ENCODE measurements around the gene TNNC2. TPM values are rescaled to one million over a fixed set of nuclear protein-coding genes. Genes with fewer than 3 reads are reported as not detected.

Gene TNNC2
- total and polyA plus RNA-seq, 10 donors: 0.54 to 3.4 (median 1.4) TPM; not detected in 5

DNA sequence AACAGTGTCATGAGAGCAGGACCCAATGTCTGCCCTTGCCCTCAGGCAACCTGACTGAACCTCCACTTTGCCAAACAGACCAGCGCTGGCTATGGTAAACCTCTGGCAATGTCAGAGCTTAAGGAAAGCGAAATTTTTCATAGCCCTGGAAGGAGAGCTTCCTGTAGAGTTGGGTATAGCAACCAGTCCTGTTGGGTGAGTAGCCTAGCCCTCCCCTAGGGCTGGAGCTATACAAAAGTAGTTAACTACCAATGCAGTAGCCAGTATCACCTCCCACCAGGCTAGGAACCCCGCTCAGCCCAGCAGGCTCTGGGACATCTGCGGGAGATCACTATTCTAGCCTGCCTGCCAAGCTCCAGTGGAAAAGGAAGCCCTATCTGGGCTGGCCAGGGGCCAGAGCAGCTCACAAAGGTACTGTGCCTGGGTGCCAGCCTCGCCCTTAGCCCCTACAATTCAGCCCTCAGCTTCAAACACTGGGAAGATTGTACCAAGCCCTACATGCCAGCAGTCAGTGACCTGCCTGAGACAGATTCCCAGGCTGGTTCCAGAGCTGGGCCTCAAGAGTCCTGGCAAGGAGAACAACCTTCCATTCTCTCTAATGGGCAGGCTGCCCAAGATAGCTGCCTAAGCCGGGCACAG, 43.3 kb downstream of the TNNC2 start:
- TF ChIP-seq POLR2A (IDR thresholded peaks at IDR 0.05) (no peak), POLR2AphosphoS5 (IDR thresholded peaks at IDR 0.05) (no peak)
- TF ChIP-seq, protein P1, sequence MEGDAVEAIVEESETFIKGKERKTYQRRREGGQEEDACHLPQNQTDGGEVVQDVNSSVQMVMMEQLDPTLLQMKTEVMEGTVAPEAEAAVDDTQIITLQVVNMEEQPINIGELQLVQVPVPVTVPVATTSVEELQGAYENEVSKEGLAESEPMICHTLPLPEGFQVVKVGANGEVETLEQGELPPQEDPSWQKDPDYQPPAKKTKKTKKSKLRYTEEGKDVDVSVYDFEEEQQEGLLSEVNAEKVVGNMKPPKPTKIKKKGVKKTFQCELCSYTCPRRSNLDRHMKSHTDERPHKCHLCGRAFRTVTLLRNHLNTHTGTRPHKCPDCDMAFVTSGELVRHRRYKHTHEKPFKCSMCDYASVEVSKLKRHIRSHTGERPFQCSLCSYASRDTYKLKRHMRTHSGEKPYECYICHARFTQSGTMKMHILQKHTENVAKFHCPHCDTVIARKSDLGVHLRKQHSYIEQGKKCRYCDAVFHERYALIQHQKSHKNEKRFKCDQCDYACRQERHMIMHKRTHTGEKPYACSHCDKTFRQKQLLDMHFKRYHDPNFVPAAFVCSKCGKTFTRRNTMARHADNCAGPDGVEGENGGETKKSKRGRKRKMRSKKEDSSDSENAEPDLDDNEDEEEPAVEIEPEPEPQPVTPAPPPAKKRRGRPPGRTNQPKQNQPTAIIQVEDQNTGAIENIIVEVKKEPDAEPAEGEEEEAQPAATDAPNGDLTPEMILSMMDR (IDR thresholded peaks at IDR 0.05 in 8 of 11, conservative IDR thresholded peaks at IDR 0.05 in 3 of 11): no peak
- no peak overlapping the region for H3K4me3 ChIP-seq
- DNase-seq: no peak
- 77 to 89% (median 80%) methylated on average over 5 to 6 of the region's 6 CpGs for WGBS, 5 donors
- H3K27me3 ChIP-seq (replicated peaks in 1 of 7): no peaks in the 10 kb centered on the region
- no peaks in the 10 kb centered on the region for H3K9me3 ChIP-seq
- intact Hi-C loops (cut with DNase I; ENCODE audit: low total_unique reads): no loop called here
- H3K27ac ChIP-seq: no peak overlapping the region
- peaks cover 0 to 8% (median 0%) of the 10 kb centered on the region in 6 donors for H3K4me1 ChIP-seq
- H3K36me3 ChIP-seq: no peaks in the 10 kb centered on the region

DNA sequence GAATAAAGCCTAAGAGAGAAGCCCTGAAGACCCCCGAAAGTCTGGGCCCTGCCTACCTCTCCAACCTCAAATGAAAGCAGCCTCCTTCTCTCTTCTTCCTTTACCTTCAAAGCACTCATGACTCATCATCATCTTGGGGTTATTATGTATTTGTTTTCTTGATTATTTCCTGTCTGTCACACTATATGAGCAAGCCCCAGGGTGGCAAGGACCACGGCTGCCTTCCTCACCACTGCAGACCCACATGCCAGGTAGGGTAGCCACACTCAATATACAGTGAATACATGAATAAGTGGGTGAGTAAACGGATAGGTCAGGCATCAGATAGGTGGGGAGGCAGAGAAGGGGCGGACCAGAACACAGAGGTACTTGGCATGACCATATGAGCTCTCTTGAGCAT, 44.2 kb downstream of the TNNC2 start:
- TF ChIP-seq, protein P1 (IDR thresholded peaks at IDR 0.05 in 8 of 11, conservative IDR thresholded peaks at IDR 0.05 in 3 of 11): no peak
- TF ChIP-seq POLR2A (IDR thresholded peaks at IDR 0.05) (no peak), POLR2AphosphoS5 (IDR thresholded peaks at IDR 0.05) (no peak)
- Histone ChIP-seq H3K27ac (no peak overlapping the region), H3K27me3 (replicated peaks in 1 of 7) (no peaks in the 10 kb centered on the region), H3K4me3 (no peak overlapping the region), H3K36me3 (no peaks in the 10 kb centered on the region), H3K4me1 (peaks cover 0 to 8% (median 0%) of the 10 kb centered on the region in 6 donors), H3K9me3 (no peaks in the 10 kb centered on the region)
- WGBS, 5 donors: 58 to 77% (median 65%) methylated on average over 4 of the region's 4 CpGs
- intact Hi-C loops (cut with DNase I; ENCODE audit: low total_unique reads): no loop called here
- DNase-seq: no peak

DNA sequence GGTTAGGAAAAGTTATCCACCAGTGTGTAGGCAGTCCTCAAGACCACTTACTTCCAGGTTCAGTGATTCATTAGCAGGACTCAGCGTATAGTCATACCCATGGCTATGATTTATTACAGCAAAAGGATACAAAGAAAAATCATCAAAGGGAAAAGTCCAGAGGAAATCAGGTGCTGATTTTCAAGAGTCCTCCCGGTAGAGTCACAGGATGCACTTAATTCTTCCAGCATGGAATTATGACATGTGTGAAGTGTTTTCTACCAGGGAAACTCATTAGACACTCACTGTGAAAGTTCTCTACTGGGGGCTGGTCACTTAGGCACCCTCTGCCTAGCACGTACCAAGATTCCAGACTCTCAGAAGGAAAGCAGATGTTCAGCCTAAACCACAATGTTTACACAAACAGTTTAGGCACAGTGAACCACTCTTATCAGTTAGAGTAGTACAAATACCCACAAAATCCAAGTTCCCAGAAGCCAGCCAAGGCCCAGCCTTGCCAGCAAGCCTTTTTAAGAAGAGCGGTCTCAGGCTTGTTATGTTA, 45.7 kb downstream of the TNNC2 start:
- 73 to 80% (median 76%) methylated on average over 4 of the region's 4 CpGs for WGBS, 5 donors
- DNase-seq: no peak
- no peak overlapping the region for H3K4me3 ChIP-seq
- intact Hi-C loops (cut with DNase I; ENCODE audit: low total_unique reads): no loop called here
- H3K4me1 ChIP-seq: peaks cover 0 to 8% (median 0%) of the 10 kb centered on the region in 6 donors
- H3K27ac ChIP-seq: no peak overlapping the region
- no peaks in the 10 kb centered on the region for H3K9me3 ChIP-seq
- TF ChIP-seq, protein P1 (IDR thresholded peaks at IDR 0.05 in 8 of 11, conservative IDR thresholded peaks at IDR 0.05 in 3 of 11): no peak
- TF ChIP-seq POLR2AphosphoS5 (IDR thresholded peaks at IDR 0.05) (no peak), POLR2A (IDR thresholded peaks at IDR 0.05) (no peak)
- H3K36me3 ChIP-seq: no peaks in the 10 kb centered on the region
- no peaks in the 10 kb centered on the region for H3K27me3 ChIP-seq (replicated peaks in 1 of 7)

DNA sequence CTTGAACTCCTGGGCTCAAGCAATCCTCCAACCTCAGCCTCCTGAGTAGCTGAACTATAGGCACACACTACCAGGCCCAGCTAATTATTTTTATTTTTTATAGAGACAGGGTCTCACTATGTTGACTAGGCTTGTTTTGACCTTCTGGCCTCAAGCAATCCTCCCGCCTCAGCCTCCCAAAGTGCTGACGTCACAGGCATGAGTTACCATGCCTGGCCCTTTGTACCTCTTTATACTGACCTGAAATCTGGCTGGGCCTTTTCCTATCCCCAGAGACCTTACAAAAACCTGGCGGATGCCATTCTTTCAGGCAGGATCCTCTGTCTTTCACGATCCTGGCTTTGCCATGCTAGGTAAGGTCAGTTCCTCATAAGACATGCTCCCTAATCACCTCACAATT, 47.0 kb downstream of the TNNC2 start:
- Histone ChIP-seq H3K27me3 (replicated peaks in 1 of 7) (no peaks in the 10 kb centered on the region), H3K27ac (no peak overlapping the region), H3K36me3 (no peaks in the 10 kb centered on the region), H3K4me1 (peaks cover 0 to 8% (median 0%) of the 10 kb centered on the region in 6 donors), H3K4me3 (no peak overlapping the region), H3K9me3 (no peaks in the 10 kb centered on the region)
- intact Hi-C loops (cut with DNase I; ENCODE audit: low total_unique reads): no loop called here
- TF ChIP-seq POLR2AphosphoS5 (IDR thresholded peaks at IDR 0.05) (no peak), POLR2A (IDR thresholded peaks at IDR 0.05) (no peak)
- TF ChIP-seq, protein P1 (IDR thresholded peaks at IDR 0.05 in 8 of 11, conservative IDR thresholded peaks at IDR 0.05 in 3 of 11): no peak
- WGBS, 5 donors: 69 to 97% (median 88%) methylated on average over 3 to 4 of the region's 4 CpGs
- DNase-seq: no peak

Measured in spleen (tissue), 11 donors.